ENCODE data around the gene KCNJ1. TPM values are rescaled to one million over a fixed set of nuclear protein-coding genes. Genes with fewer than 3 reads are reported as not detected.
A peak's percentile ranks its signal among the peaks of the same experiment; 100 is the strongest.

The KCNJ1 gene
- total and polyA plus RNA-seq, 8 donors, result 0.10 TPM; not detected in 7

- DNase-seq, result no peak
- Histone ChIP-seq H3K4me3 (no peak overlapping the region), H3K4me1 (no peaks in the 10 kb centered on the region), H3K9me3 (no peaks in the 10 kb centered on the region), H3K27ac (no peak overlapping the region), H3K27me3 (no peaks in the 10 kb centered on the region), H3K36me3 (peaks cover 0 to 18% (median 6%) of the 10 kb centered on the region in 4 donors)
- WGBS, 5 donors, result 89 to 92% (median 92%) methylated on average over 4 of the region's 4 CpGs
- no peak for TF ChIP-seq POLR2A (IDR thresholded peaks at IDR 0.05)
- intact Hi-C loops (cut with DNase I; ENCODE audit: low total_unique reads), result no loop called here
These were observed 64.1 kb downstream of the KCNJ1 start for GRCh38 chr11:128803011-128803410.

GRCh38 chr11:128802358-128802981, 64.6 kb downstream of the KCNJ1 start:
- TF ChIP-seq CTCF (IDR thresholded peaks at IDR 0.05) (peak in 4 of 7 experiments; percentile 17 to 36 (median 28)), EP300 (IDR thresholded peaks at IDR 0.05) (no peak), POLR2A (IDR thresholded peaks at IDR 0.05) (no peak), POLR2AphosphoS5 (IDR thresholded peaks at IDR 0.05) (no peak)
- 56 to 73% (median 58%) methylated on average over 4 of the region's 4 CpGs for WGBS, 5 donors
- Histone ChIP-seq H3K4me1 (no peaks in the 10 kb centered on the region), H3K4me3 (no peak overlapping the region), H3K36me3 (peaks cover 0 to 18% (median 6%) of the 10 kb centered on the region in 4 donors), H3K27ac (no peak overlapping the region), H3K9me3 (no peaks in the 10 kb centered on the region), H3K27me3 (no peaks in the 10 kb centered on the region)
- intact Hi-C loops (cut with DNase I; ENCODE audit: low total_unique reads), result no loop called here
- peak; percentile 31 to 47 for DNase-seq

DNA sequence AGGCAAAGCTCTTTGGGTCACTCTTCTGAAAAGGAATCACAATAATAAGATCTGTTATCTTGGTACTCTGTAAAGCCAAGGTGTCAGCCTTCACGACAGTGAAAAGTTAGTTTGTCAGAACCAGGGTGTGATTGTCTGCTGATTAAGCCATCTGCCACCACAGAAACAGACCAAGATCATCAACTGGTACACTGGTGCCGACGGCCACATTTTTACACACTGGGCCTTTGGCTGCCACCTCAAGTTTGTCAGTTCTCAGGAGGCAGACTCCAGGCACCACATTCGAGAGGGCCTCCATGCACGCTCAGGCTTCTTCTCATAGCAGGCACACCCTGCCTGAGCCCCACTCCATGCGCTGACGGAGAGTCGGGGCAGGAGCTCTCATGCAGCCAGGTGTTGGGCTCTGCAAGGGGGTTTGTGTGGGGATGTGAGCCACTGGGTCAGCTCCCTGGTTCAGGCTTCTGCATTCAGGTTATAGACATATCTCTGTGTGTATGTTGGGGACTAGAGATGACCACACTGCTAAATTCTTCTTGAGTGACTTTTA, 66.2 kb downstream of the KCNJ1 start:
- Histone ChIP-seq H3K36me3 (peaks cover 0 to 26% (median 6%) of the 10 kb centered on the region in 4 donors), H3K27me3 (no peaks in the 10 kb centered on the region), H3K9me3 (no peaks in the 10 kb centered on the region), H3K27ac (no peak overlapping the region), H3K4me3 (no peak overlapping the region), H3K4me1 (no peaks in the 10 kb centered on the region)
- DNase-seq, result no peak
- 89 to 95% (median 92%) methylated on average over 8 of the region's 8 CpGs for WGBS, 5 donors
- TF ChIP-seq POLR2A (IDR thresholded peaks at IDR 0.05) (no peak), POLR2AphosphoS5 (IDR thresholded peaks at IDR 0.05) (no peak)
- intact Hi-C loops (cut with DNase I; ENCODE audit: low total_unique reads), result no loop called here

- DNase-seq, result no peak
These were observed 70.8 kb downstream of the KCNJ1 start for GRCh38 chr11:128796270-128796669.

DNA sequence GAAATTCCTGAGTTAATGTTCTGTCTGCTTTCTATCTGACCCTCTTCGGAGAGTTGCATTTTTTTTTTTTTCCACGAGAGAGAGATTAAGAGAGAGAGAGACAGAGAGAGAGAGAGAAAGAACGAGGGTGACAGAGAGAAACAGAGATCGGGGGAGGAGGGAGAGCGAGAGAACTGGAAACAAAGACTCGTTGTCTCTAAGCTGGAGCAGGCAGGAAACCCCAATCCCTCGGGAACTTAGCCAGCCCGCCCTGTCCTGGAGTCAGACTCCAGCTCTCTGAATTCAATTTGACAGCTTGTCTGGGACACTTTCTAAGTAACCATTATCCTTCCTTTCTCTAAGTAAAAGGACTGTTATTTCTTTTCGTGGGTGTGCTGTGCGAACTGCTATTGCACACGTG, 76.9 kb downstream of the KCNJ1 start:
- TF ChIP-seq CTCF (IDR thresholded peaks at IDR 0.05) (no peak), EP300 (IDR thresholded peaks at IDR 0.05) (no peak), POLR2A (IDR thresholded peaks at IDR 0.05) (no peak), POLR2AphosphoS5 (IDR thresholded peaks at IDR 0.05) (no peak)
- WGBS, 5 donors, result 27 to 48% (median 33%) methylated on average over 11 of the region's 11 CpGs
- intact Hi-C loops (cut with DNase I; ENCODE audit: low total_unique reads), result no loop called here
- no peaks in the 10 kb centered on the region for H3K27me3 ChIP-seq
- H3K27ac ChIP-seq, result no peak overlapping the region
- H3K9me3 ChIP-seq, result no peaks in the 10 kb centered on the region
- no peaks in the 10 kb centered on the region for H3K4me1 ChIP-seq
- DNase-seq, result peak in 1 of 2 donors; percentile 77
- H3K4me3 ChIP-seq, result no peak overlapping the region
- peaks cover 0 to 42% (median 11%) of the 10 kb centered on the region in 4 donors for H3K36me3 ChIP-seq

More at GRCh38 chr11:128796270-128796669, 70.8 kb downstream of the KCNJ1 start:
- no peaks in the 10 kb centered on the region for H3K27me3 ChIP-seq
- no peak overlapping the region for H3K27ac ChIP-seq
- TF ChIP-seq POLR2A (IDR thresholded peaks at IDR 0.05), result no peak
- no peak for TF ChIP-seq CTCF (IDR thresholded peaks at IDR 0.05)
- TF ChIP-seq POLR2AphosphoS5 (IDR thresholded peaks at IDR 0.05), result no peak
- no peak for TF ChIP-seq EP300 (IDR thresholded peaks at IDR 0.05)
- H3K4me3 ChIP-seq, result no peak overlapping the region
- H3K4me1 ChIP-seq, result no peaks in the 10 kb centered on the region
- H3K36me3 ChIP-seq, result peaks cover 0 to 39% (median 12%) of the 10 kb centered on the region in 4 donors
- no peaks in the 10 kb centered on the region for H3K9me3 ChIP-seq
- WGBS, 5 donors, result 81 to 92% (median 88%) methylated on average over 2 of the region's 2 CpGs
- intact Hi-C loops (cut with DNase I; ENCODE audit: low total_unique reads), result no loop called here

All from stomach (tissue), 9 donors.